GM23338 (cell line): ENCODE measurements around the gene RNF213. TPM values are rescaled to one million over a fixed set of nuclear protein-coding genes. Genes with fewer than 3 reads are reported as not detected.

Experiments
- ATAC-seq: fragments of 200-7000 bp; cut with Tn5 transposase; 3 replicates; pipeline ENCODE4 v1.9.1; 2020
- DNase-seq: peaks from one replicate; pipeline ENCODE4 v3.0.0-alpha.2; 2015; ENCODE audit warnings: low spot score
- H2AFZ ChIP-seq: fragments of 200-600 bp; sonication (generic); 2 replicates; pipeline ENCODE4 v1.8.0; 2016; ENCODE audit warnings: antibody characterized with exemption, mild to moderate bottlenecking, moderate library complexity
- H3F3A ChIP-seq: fragments of 200-600 bp; sonication (generic); replicated peaks from 2 replicates; pipeline ENCODE4 v1.8.0; 2017; ENCODE audit warnings: antibody characterized with exemption, mixed run types, low read depth
- H3K27ac ChIP-seq: fragments of 200-600 bp; sonication (generic); 2 replicates; pipeline ENCODE4 v1.6.1; 2016; ENCODE audit warnings: low read depth
- H3K27me3 ChIP-seq: fragments of 200-600 bp; sonication (generic); 2 replicates; pipeline ENCODE4 v1.8.0; 2016; ENCODE audit warnings: mild to moderate bottlenecking, mixed run types, moderate library complexity; ENCODE audit not compliant: insufficient read depth
- H3K36me3 ChIP-seq: fragments of 200-600 bp; sonication (generic); 2 replicates; pipeline ENCODE4 v1.8.0; 2016; ENCODE audit warnings: mild to moderate bottlenecking; ENCODE audit not compliant: insufficient read depth
- H3K4me1 ChIP-seq: fragments of 200-600 bp; sonication (generic); 2 replicates; pipeline ENCODE4 v1.8.0; 2016; ENCODE audit warnings: mild to moderate bottlenecking, moderate library complexity; ENCODE audit not compliant: insufficient read depth
- H3K4me2 ChIP-seq: fragments of 200-600 bp; sonication (generic); 2 replicates; pipeline ENCODE4 v1.7.1; 2017; ENCODE audit warnings: mixed run types
- H3K4me3 ChIP-seq: fragments of 200-600 bp; sonication (generic); 2 replicates; pipeline ENCODE4 v1.6.1; 2016; ENCODE audit warnings: mixed run types
- H3K79me2 ChIP-seq: fragments of 200-600 bp; sonication (generic); replicated peaks from 2 replicates; pipeline ENCODE4 v1.8.0; 2017; ENCODE audit warnings: mild to moderate bottlenecking; ENCODE audit not compliant: insufficient read depth
- H3K9me2 ChIP-seq: fragments of 200-600 bp; sonication (generic); 2 replicates; pipeline ENCODE4 v1.8.0; 2017; ENCODE audit not compliant: insufficient read depth
- H4K20me1 ChIP-seq: fragments of 200-600 bp; sonication (generic); replicated peaks from 2 replicates; pipeline ENCODE4 v1.8.0; 2017; ENCODE audit warnings: mild to moderate bottlenecking; ENCODE audit not compliant: insufficient read depth
- H3K27ac Mint-ChIP-seq: 2 replicates; pipeline ENCODE4 v1.8.0; 2020; ENCODE audit warnings: inconsistent platforms, mild to moderate bottlenecking, moderate library complexity, mixed read lengths
- H3K27me3 Mint-ChIP-seq: 3 replicates; pipeline ENCODE4 v1.8.0; 2022; ENCODE audit warnings: low read depth, mild to moderate bottlenecking, moderate library complexity, mixed read lengths, inconsistent platforms; ENCODE audit not compliant: insufficient read depth, poor library complexity
- H3K36me3 Mint-ChIP-seq: 3 replicates; pipeline ENCODE4 v1.8.0; 2021; ENCODE audit warnings: low read depth, mild to moderate bottlenecking, inconsistent platforms, moderate library complexity, mixed read lengths
- H3K4me1 Mint-ChIP-seq: 3 replicates; pipeline ENCODE4 v1.8.0; 2020; ENCODE audit warnings: mild to moderate bottlenecking, inconsistent platforms, mixed read lengths
- H3K4me3 Mint-ChIP-seq: 3 replicates; pipeline ENCODE4 v1.8.0; 2021; ENCODE audit warnings: moderate library complexity, mild to moderate bottlenecking, inconsistent platforms, mixed read lengths
- H3K9me3 Mint-ChIP-seq: 3 replicates; pipeline ENCODE4 v1.8.0; 2020; ENCODE audit warnings: moderate library complexity, mild to moderate bottlenecking, inconsistent platforms, mixed read lengths
- CREB1 ChIP-seq: fragments of 250-450 bp; sonication (Bioruptor Pico); IDR thresholded peaks from 2 replicates; pipeline ENCODE4 v1.5.0; 2020; ENCODE audit warnings: low read depth, mild to moderate bottlenecking, moderate library complexity
- CTCF ChIP-seq, 2 experiments: fragments of 200-600 bp in 1 of 2; sonication (generic) in 1 of 2; conservative IDR thresholded peaks; 2 replicates each; pipeline versions ENCODE4 v1.5.1 to v1.6.1; 2016 to 2017; ENCODE audit warnings: antibody characterized with exemption in 2 of 2, low read depth in 2 of 2, mild to moderate bottlenecking in 2 of 2, moderate library complexity in 1 of 2
- ETS1 ChIP-seq: IDR thresholded peaks from 2 replicates; pipeline ENCODE4 v1.6.1; 2016; ENCODE audit warnings: antibody characterized with exemption
- EZH2 ChIP-seq: fragments of 200-600 bp; sonication (generic); IDR thresholded peaks from one replicate; pipeline ENCODE4 v1.8.0; 2017; ENCODE audit warnings: antibody characterized with exemption, mild to moderate bottlenecking, low read depth; ENCODE audit not compliant: unreplicated experiment
- EZH2phosphoT487 ChIP-seq: fragments of 200-600 bp; sonication (generic); IDR thresholded peaks from one replicate; pipeline ENCODE4 v1.8.1; 2018; ENCODE audit warnings: antibody characterized with exemption; ENCODE audit not compliant: unreplicated experiment
- JUNB ChIP-seq: IDR thresholded peaks from one replicate; pipeline ENCODE4 v1.6.1; 2016; ENCODE audit warnings: antibody characterized with exemption; ENCODE audit not compliant: unreplicated experiment
- NANOG ChIP-seq: IDR thresholded peaks from 2 replicates; pipeline ENCODE4 v1.6.1; 2016; ENCODE audit warnings: antibody characterized with exemption, borderline replicate concordance
- POLR2AphosphoS5 ChIP-seq: IDR thresholded peaks from 2 replicates; pipeline ENCODE4 v1.6.1; 2016; ENCODE audit warnings: antibody characterized with exemption, low read depth
- REST ChIP-seq: IDR thresholded peaks from one replicate; pipeline ENCODE4 v1.6.1; 2018; ENCODE audit warnings: antibody characterized with exemption; ENCODE audit not compliant: unreplicated experiment
- STAT1 ChIP-seq: IDR thresholded peaks from one replicate; pipeline ENCODE4 v1.6.1; 2016; ENCODE audit warnings: antibody characterized with exemption; ENCODE audit not compliant: unreplicated experiment
- ZNF114 ChIP-seq: fragments of 250-450 bp; sonication (Bioruptor Pico); IDR thresholded peaks from 2 replicates; pipeline ENCODE4 v1.5.0; 2020; ENCODE audit warnings: mild to moderate bottlenecking, moderate library complexity
- ZNF331 ChIP-seq: fragments of 250-450 bp; sonication (Bioruptor Pico); IDR thresholded peaks from 2 replicates; pipeline ENCODE4 v1.5.0; 2020; ENCODE audit warnings: low read depth, mild to moderate bottlenecking, moderate library complexity
- ZNF462 ChIP-seq: fragments of 250-450 bp; sonication (Bioruptor Pico); IDR thresholded peaks from 2 replicates; pipeline ENCODE4 v1.5.0; 2020; ENCODE audit warnings: mild to moderate bottlenecking, moderate library complexity
- polyA plus RNA-seq: library from polyadenylated mRNA; unstranded; fragments of >200 nt; fragmentation: Nextera tagmentation; extraction: Ambion mirVana; gene quantifications from 2 replicates; pipeline ENCODE4 v1.2.1, GENCODE V29; 2016
- total RNA-seq: library from RNA; depleted of rRNA; stranded (reverse); fragments of >200 nt; shearing (Covaris generic); gene quantifications from 2 replicates; pipeline ENCODE4 v1.2.3, GENCODE V29; 2014

Gene RNF213
- total and polyA plus RNA-seq, 2 experiments from 2014 or later = 21.2 to 67.2 TPM

- no peaks in the 10 kb centered on the region for H3K9me2 ChIP-seq
Observed at GRCh38 chr17:80245566-80246265, 14.9 kb upstream of the RNF213 start.

More at GRCh38 chr17:80245566-80246265, 14.9 kb upstream of the RNF213 start:
- Mint-ChIP-seq H3K4me1 (no peaks in the 10 kb centered on the region; the same call in 2 of the 3 replicates), H3K27me3 (peaks cover 9% of the 10 kb centered on the region), H3K4me3 (no peak overlapping the region), H3K36me3 (peaks cover 21% of the 10 kb centered on the region; the same call in 2 of the 3 replicates), H3K9me3 (no peaks in the 10 kb centered on the region), H3K27ac (no peak overlapping the region)
- no peak overlapping the region for H2AFZ ChIP-seq
- H3K79me2 ChIP-seq = no peaks in the 10 kb centered on the region
- H3K36me3 ChIP-seq = no peaks in the 10 kb centered on the region; the same call in 1 of the 2 replicates
- no peaks in the 10 kb centered on the region for H3K27me3 ChIP-seq
- no peak for DNase-seq
- H3F3A ChIP-seq = no peaks in the 10 kb centered on the region
- H3K4me2 ChIP-seq = no peak overlapping the region
- no peak for TF ChIP-seq CREB1 (CRISPR knock-in tag)
- TF ChIP-seq JUNB = no peak
- no peak for TF ChIP-seq ETS1
- TF ChIP-seq ZNF114 = no peak
- TF ChIP-seq ZNF462 (CRISPR knock-in tag) = no peak
- TF ChIP-seq EZH2phosphoT487 = no peak
- no peak for TF ChIP-seq ZNF331 (CRISPR knock-in tag)
- no peak for TF ChIP-seq REST
- TF ChIP-seq CTCF (conservative IDR thresholded peaks at IDR 0.05; ENCODE audit: low read depth in 2 of 2) = no peak
- TF ChIP-seq POLR2AphosphoS5 = no peak
- TF ChIP-seq NANOG = no peak
- TF ChIP-seq STAT1 = no peak
- no peak for TF ChIP-seq EZH2
- no peak for ATAC-seq
- peaks cover 3% of the 10 kb centered on the region; the same call in 1 of the 2 replicates for H4K20me1 ChIP-seq
- H3K4me3 ChIP-seq = no peak overlapping the region
- no peak overlapping the region for H3K27ac ChIP-seq
- no peaks in the 10 kb centered on the region for H3K4me1 ChIP-seq
